Activated naive CD4-positive, alpha-beta T cell treated with anti-CD3 and anti-CD28 coated beads, Interleukin-2, amount 50 U/mL, for 72 hours (primary cell): ENCODE results near the gene GULP1. TPM values are rescaled to one million over a fixed set of nuclear protein-coding genes. Genes with fewer than 3 reads are reported as not detected.

Experiments
- ATAC-seq, 2 donors: fragments of 150-1000 bp; cut with Tn5 transposase; 2 replicates each; pipeline ENCODE4 v1.10.0; 2021; ENCODE audit warnings: mild to moderate bottlenecking in 2 of 2, moderate library complexity in 2 of 2
- DNase-seq, 2 donors: peaks; one replicate each; pipeline ENCODE4 v3.0.0; 2021 to 2022; ENCODE audit warnings: low spot score in 2 of 2
- H3K27ac Mint-ChIP-seq, 2 donors: one replicate each; pipeline ENCODE4 v1.8.0; 2022; ENCODE audit warnings: mild to moderate bottlenecking in 2 of 2, mixed read lengths in 2 of 2
- H3K36me3 Mint-ChIP-seq, 2 donors: one replicate each; pipeline ENCODE4 v1.8.0; 2022; ENCODE audit warnings: mixed read lengths in 2 of 2
- H3K9me3 Mint-ChIP-seq, 2 donors: one replicate each; pipeline ENCODE4 v1.8.0; 2022; ENCODE audit warnings: mixed read lengths in 2 of 2
- total RNA-seq, 2 donors: library from RNA; stranded (reverse); gene quantifications; one replicate each; pipeline ENCODE4 v1.2.3, GENCODE V29; 2022

Gene GULP1
- total RNA-seq, 2 donors from 2014 or later, result not detected

- peaks cover 7 to 19% of the 10 kb centered on the region in 2 donors for H3K9me3 Mint-ChIP-seq
- DNase-seq (no peak), ATAC-seq (no peak)
- no peak overlapping the region for H3K27ac Mint-ChIP-seq
- no peaks in the 10 kb centered on the region for H3K36me3 Mint-ChIP-seq
Measured at GRCh38 chr2:188381614-188382013, 89.9 kb downstream of the GULP1 start.

GRCh38 chr2:188382107-188382506, 90.4 kb downstream of the GULP1 start:
- H3K27ac Mint-ChIP-seq, result no peak overlapping the region
- DNase-seq (no peak), ATAC-seq (no peak)
- H3K9me3 Mint-ChIP-seq, result peaks cover 7 to 19% of the 10 kb centered on the region in 2 donors
- no peaks in the 10 kb centered on the region for H3K36me3 Mint-ChIP-seq

GRCh38 chr2:188383158-188383557, 91.5 kb downstream of the GULP1 start:
- DNase-seq (no peak), ATAC-seq (no peak)
- Mint-ChIP-seq H3K27ac (no peak overlapping the region), H3K36me3 (no peaks in the 10 kb centered on the region), H3K9me3 (peaks cover 7 to 19% of the 10 kb centered on the region in 2 donors)

GRCh38 chr2:188385857-188386256, 94.2 kb downstream of the GULP1 start:
- H3K27ac Mint-ChIP-seq, result no peak overlapping the region
- H3K36me3 Mint-ChIP-seq, result no peaks in the 10 kb centered on the region
- H3K9me3 Mint-ChIP-seq, result peaks cover 7 to 19% of the 10 kb centered on the region in 2 donors
- DNase-seq (no peak), ATAC-seq (no peak)

- Mint-ChIP-seq H3K9me3 (peaks cover 7 to 19% of the 10 kb centered on the region in 2 donors), H3K27ac (no peak overlapping the region), H3K36me3 (no peaks in the 10 kb centered on the region)
- no peak for ATAC-seq
- no peak for DNase-seq
Measured at GRCh38 chr2:188388831-188389230, 97.2 kb downstream of the GULP1 start.

- ATAC-seq (no peak), DNase-seq (no peak)
- Mint-ChIP-seq H3K27ac (no peak overlapping the region), H3K9me3 (no peaks in the 10 kb centered on the region), H3K36me3 (no peaks in the 10 kb centered on the region)
Measured at GRCh38 chr2:188391354-188391753, 99.7 kb downstream of the GULP1 start.

GRCh38 chr2:188394931-188395472, 103.3 kb downstream of the GULP1 start:
- ATAC-seq (no peak), DNase-seq (no peak)
- no peaks in the 10 kb centered on the region for H3K36me3 Mint-ChIP-seq
- no peak overlapping the region for H3K27ac Mint-ChIP-seq
- H3K9me3 Mint-ChIP-seq, result peaks cover 3% of the 10 kb centered on the region in 2 donors

GRCh38 chr2:188395903-188396689, 104.4 kb downstream of the GULP1 start:
- ATAC-seq, result no peak
- no peaks in the 10 kb centered on the region for H3K36me3 Mint-ChIP-seq
- peaks cover 3% of the 10 kb centered on the region in 2 donors for H3K9me3 Mint-ChIP-seq
- no peak overlapping the region for H3K27ac Mint-ChIP-seq
- no peak for DNase-seq

- Mint-ChIP-seq H3K36me3 (no peaks in the 10 kb centered on the region), H3K27ac (no peak overlapping the region), H3K9me3 (peaks cover 3% of the 10 kb centered on the region in 2 donors)
- no peak for DNase-seq
- no peak for ATAC-seq
Measured at GRCh38 chr2:188399159-188399558, 107.5 kb downstream of the GULP1 start.

GRCh38 chr2:188403676-188404075, 112.0 kb downstream of the GULP1 start:
- Mint-ChIP-seq H3K36me3 (peaks cover 0 to 5% of the 10 kb centered on the region in 2 donors), H3K9me3 (peaks cover 4 to 10% of the 10 kb centered on the region in 2 donors), H3K27ac (no peak overlapping the region)
- no peak for DNase-seq
- ATAC-seq, result no peak

- Mint-ChIP-seq H3K36me3 (peaks cover 0 to 5% of the 10 kb centered on the region in 2 donors), H3K9me3 (peaks cover 4 to 13% of the 10 kb centered on the region in 2 donors), H3K27ac (no peak overlapping the region)
- ATAC-seq (no peak), DNase-seq (no peak)
Measured at GRCh38 chr2:188404341-188405004, 112.8 kb downstream of the GULP1 start.

- ATAC-seq (no peak), DNase-seq (no peak)
- H3K9me3 Mint-ChIP-seq, result peaks cover 4 to 13% of the 10 kb centered on the region in 2 donors
- no peak overlapping the region for H3K27ac Mint-ChIP-seq
- peaks cover 0 to 5% of the 10 kb centered on the region in 2 donors for H3K36me3 Mint-ChIP-seq
Measured at GRCh38 chr2:188406414-188406813, 114.7 kb downstream of the GULP1 start.

- no peak overlapping the region for H3K27ac Mint-ChIP-seq
- peaks cover 4 to 13% of the 10 kb centered on the region in 2 donors for H3K9me3 Mint-ChIP-seq
- DNase-seq (no peak), ATAC-seq (no peak)
- peaks cover 0 to 5% of the 10 kb centered on the region in 2 donors for H3K36me3 Mint-ChIP-seq
Measured at GRCh38 chr2:188410504-188411235, 119.0 kb downstream of the GULP1 start.

- no peak overlapping the region for H3K27ac Mint-ChIP-seq
- peaks cover 0 to 8% of the 10 kb centered on the region in 2 donors for H3K9me3 Mint-ChIP-seq
- H3K36me3 Mint-ChIP-seq, result no peaks in the 10 kb centered on the region
- ATAC-seq, result no peak
- no peak for DNase-seq
Measured at GRCh38 chr2:188412190-188412589, 120.5 kb downstream of the GULP1 start.

- Mint-ChIP-seq H3K9me3 (no peaks in the 10 kb centered on the region), H3K27ac (no peak overlapping the region), H3K36me3 (no peaks in the 10 kb centered on the region)
- no peak for DNase-seq
- ATAC-seq, result no peak
Measured at GRCh38 chr2:188414411-188414810, 122.7 kb downstream of the GULP1 start.

- no peaks in the 10 kb centered on the region for H3K36me3 Mint-ChIP-seq
- no peak overlapping the region for H3K27ac Mint-ChIP-seq
- no peak for DNase-seq
- H3K9me3 Mint-ChIP-seq, result no peaks in the 10 kb centered on the region
- no peak for ATAC-seq
Measured at GRCh38 chr2:188414869-188415753, 123.4 kb downstream of the GULP1 start.
